GM21367 (cell line): ENCODE results near the gene SAT2.

ENCODE experiments used
- ATAC-seq: cut with Tn5 transposase; IDR thresholded peaks from one replicate; pipeline ENCODE4 v1.9.1; 2021; ENCODE audit not compliant: unreplicated experiment

The SAT2 gene

GRCh38 chr17:7592422-7593021 lies 35.1 kb downstream of the SAT2 start:
- no peak for ATAC-seq

- no peak for ATAC-seq
Observed at GRCh38 chr17:7591596-7591995, 36.0 kb downstream of the SAT2 start.

- ATAC-seq, result no peak
Observed at GRCh38 chr17:7590743-7591142, 36.9 kb downstream of the SAT2 start.

- ATAC-seq, result no peak
Observed at GRCh38 chr17:7589891-7590691, 37.5 kb downstream of the SAT2 start, which contains the start of gene SOX15. Gene SOX15 (minus strand): TSS chr17:7590094. CDS start chr17:7589676, 418 bp downstream.

- ATAC-seq, result no peak
Observed at GRCh38 chr17:7589204-7589868, 38.3 kb downstream of the SAT2 start.

- no peak for ATAC-seq
Observed at GRCh38 chr17:7588553-7589203, 38.9 kb downstream of the SAT2 start.

- ATAC-seq, result no peak
Observed at GRCh38 chr17:7587420-7588151, 40.0 kb downstream of the SAT2 start.

GRCh38 chr17:7586673-7587419 lies 40.8 kb downstream of the SAT2 start:
- no peak for ATAC-seq

- peak; percentile 39 for ATAC-seq
Observed at GRCh38 chr17:7583253-7584109, 44.1 kb downstream of the SAT2 start, which contains the start of gene MPDU1. Gene MPDU1 (plus strand): TSS chr17:7583852. CDS start chr17:7583863, 11 bp downstream.

GRCh38 chr17:7582396-7583252 lies 45.0 kb downstream of the SAT2 start:
- no peak for ATAC-seq

GRCh38 chr17:7580604-7581575 lies 46.7 kb downstream of the SAT2 start:
- no peak for ATAC-seq

- ATAC-seq, result no peak
Observed at GRCh38 chr17:7579834-7580603, 47.6 kb downstream of the SAT2 start.

- ATAC-seq, result peak; percentile 29
Observed at GRCh38 chr17:7579001-7579833, 48.4 kb downstream of the SAT2 start, which contains the start of gene CD68. Gene CD68 (plus strand): TSS chr17:7579638. CDS start chr17:7579678, 40 bp downstream.

- no peak for ATAC-seq
Observed at GRCh38 chr17:7577327-7578199, 50.1 kb downstream of the SAT2 start.
